DND-41 (cell line): ENCODE results near the gene C6orf58.

Source experiments
- EZH2 ChIP-seq: IDR thresholded peaks from 3 replicates; pipeline ENCODE4 v1.6.1; 2012; ENCODE audit warnings: borderline replicate concordance, low read depth, mild to moderate bottlenecking, moderate library complexity, low read length, inconsistent platforms; ENCODE audit not compliant: severe bottlenecking
- TF ChIP-seq, protein P1 (sequence below): IDR thresholded peaks from 2 replicates; pipeline ENCODE4 v1.5.1; 2012; ENCODE audit warnings: borderline replicate concordance, low read length, moderate library complexity, mild to moderate bottlenecking; ENCODE audit not compliant: poor library complexity, severe bottlenecking; ENCODE audit errors: extremely low read depth

DNA sequence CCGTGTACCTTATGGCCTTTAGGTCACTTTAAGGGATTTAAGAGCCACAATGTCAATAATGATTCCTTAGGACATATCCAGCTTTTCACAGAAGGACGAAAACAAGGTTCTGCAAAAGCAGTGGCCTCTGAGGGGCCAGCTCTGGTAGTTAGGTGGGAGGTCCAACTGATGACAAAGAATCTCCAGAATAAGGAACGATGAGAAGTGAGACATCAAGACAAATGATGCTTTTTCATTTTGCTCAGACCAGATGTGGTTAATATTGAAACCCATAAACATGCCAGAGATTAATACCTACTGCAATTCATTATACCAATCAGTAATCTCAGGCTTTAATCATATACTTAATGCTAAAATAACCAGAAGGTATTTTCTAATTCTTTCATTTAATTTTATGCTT lies 1.9 kb downstream of the C6orf58 start:
- TF ChIP-seq, protein P1, sequence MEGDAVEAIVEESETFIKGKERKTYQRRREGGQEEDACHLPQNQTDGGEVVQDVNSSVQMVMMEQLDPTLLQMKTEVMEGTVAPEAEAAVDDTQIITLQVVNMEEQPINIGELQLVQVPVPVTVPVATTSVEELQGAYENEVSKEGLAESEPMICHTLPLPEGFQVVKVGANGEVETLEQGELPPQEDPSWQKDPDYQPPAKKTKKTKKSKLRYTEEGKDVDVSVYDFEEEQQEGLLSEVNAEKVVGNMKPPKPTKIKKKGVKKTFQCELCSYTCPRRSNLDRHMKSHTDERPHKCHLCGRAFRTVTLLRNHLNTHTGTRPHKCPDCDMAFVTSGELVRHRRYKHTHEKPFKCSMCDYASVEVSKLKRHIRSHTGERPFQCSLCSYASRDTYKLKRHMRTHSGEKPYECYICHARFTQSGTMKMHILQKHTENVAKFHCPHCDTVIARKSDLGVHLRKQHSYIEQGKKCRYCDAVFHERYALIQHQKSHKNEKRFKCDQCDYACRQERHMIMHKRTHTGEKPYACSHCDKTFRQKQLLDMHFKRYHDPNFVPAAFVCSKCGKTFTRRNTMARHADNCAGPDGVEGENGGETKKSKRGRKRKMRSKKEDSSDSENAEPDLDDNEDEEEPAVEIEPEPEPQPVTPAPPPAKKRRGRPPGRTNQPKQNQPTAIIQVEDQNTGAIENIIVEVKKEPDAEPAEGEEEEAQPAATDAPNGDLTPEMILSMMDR: no peak
- TF ChIP-seq EZH2: no peak
